Stomach (tissue), 9 donors: ENCODE results near the gene CDSN. TPM values are rescaled to one million over a fixed set of nuclear protein-coding genes. Genes with fewer than 3 reads are reported as not detected.

Source experiments
- DNase-seq, 2 donors: peaks; one replicate each; pipeline versions ENCODE4 v3.0.0 to v3.0.0-alpha.2; 2013 to 2019
- H3K27ac ChIP-seq, 5 donors: fragments of 200-600 bp in 4 of 5; sonication (generic) in 4 of 5; one replicate each; pipeline ENCODE4 v1.5.1; 2013 to 2019; ENCODE audit warnings: mild to moderate bottlenecking in 1 of 5, moderate library complexity in 1 of 5
- H3K27me3 ChIP-seq, 3 donors: fragments of 200-600 bp; sonication (generic); one replicate each; pipeline ENCODE4 v1.5.1; 2017 to 2019; ENCODE audit warnings: mixed run types in 1 of 3
- H3K36me3 ChIP-seq, 4 donors: fragments of 200-600 bp; sonication (generic); 1 replicate in 3 of 4; 2 replicates in 1 of 4; pipeline ENCODE4 v1.5.1; 2016 to 2019
- H3K4me1 ChIP-seq, 4 donors: fragments of 200-600 bp; sonication (generic); one replicate each; pipeline ENCODE4 v1.5.1; 2016 to 2019
- H3K4me3 ChIP-seq, 4 donors: fragments of 200-600 bp; sonication (generic) in 3 of 4; one replicate each; pipeline ENCODE4 v1.5.1; 2016 to 2019; ENCODE audit warnings: mild to moderate bottlenecking in 1 of 4
- H3K9me3 ChIP-seq, 4 donors: fragments of 200-600 bp; sonication (generic); one replicate each; pipeline ENCODE4 v1.5.1; 2016 to 2019
- CTCF ChIP-seq, 7 experiments: fragments of 450-650 bp in 4 of 7; fragments of 200-600 bp in 3 of 7; sonication (generic) in 3 of 7; IDR thresholded peaks; one replicate each; pipeline ENCODE4 v1.5.1; 2016 to 2019; ENCODE audit warnings: antibody characterized with exemption in 7 of 7, control low read depth in 2 of 7, mild to moderate bottlenecking in 1 of 7
- EP300 ChIP-seq: sonication (generic); formaldehyde crosslinking; IDR thresholded peaks from one replicate; pipeline ENCODE4 v1.6.1; 2017; ENCODE audit warnings: antibody characterized with exemption
- POLR2A ChIP-seq, 4 donors: fragments of 450-650 bp; IDR thresholded peaks; one replicate each; pipeline ENCODE4 v1.6.1; 2016; ENCODE audit warnings: antibody characterized with exemption in 4 of 4, control low read depth in 2 of 4, mild to moderate bottlenecking in 1 of 4, moderate library complexity in 1 of 4
- POLR2AphosphoS5 ChIP-seq, 3 donors: sonication (generic); formaldehyde crosslinking; IDR thresholded peaks; one replicate each; pipeline ENCODE4 v1.6.1; 2016; ENCODE audit warnings: antibody characterized with exemption in 3 of 3
- WGBS, 5 donors: extraction: QIAGEN DNeasy Blood & Tissue Kit in 3 of 5; methylation state at CpG; one replicate each; pipeline versions ENCODE4 v1.1.5 to v1.1.7; 2013 to 2018; 5-methylcytosine and 5-hydroxymethylcytosine counted together
- intact Hi-C: fragments of 100-400 bp; cut with DNase I; formaldehyde crosslinking; loops from one replicate; pipeline ENCODE4 v1.15.1; 2023; ENCODE audit warnings: low total_unique reads
- polyA plus RNA-seq, 3 donors: library from polyadenylated mRNA; stranded (reverse); fragments of 200-250 nt; gene quantifications; one replicate each; pipeline ENCODE4 v1.2.3, GENCODE V29; 2013
- total RNA-seq, 5 donors: library from RNA; depleted of rRNA; stranded (reverse); fragments of >200 nt; gene quantifications; one replicate each; pipeline versions ENCODE4 v1.1.0 to v1.2.3, GENCODE V29; 2014 to 2016
- donor health status: healthy with polysubstance abuse.
- donor health status: Bipolar disorder and iron deficiency.
- donor health status: healthy.

The CDSN gene
- total and polyA plus RNA-seq, 8 donors = 0.05 TPM; not detected in 7

- H3K27ac ChIP-seq = no peak overlapping the region
- intact Hi-C loops = no loop called here
- 67 to 84% (median 75%) methylated on average over 3 of the region's 3 CpGs for whole genome bisulfite sequencing, 5 donors
Measured at GRCh38 chr6:31131595-31131994, 11.3 kb upstream of the CDSN start.

GRCh38 chr6:31130751-31131150, 10.5 kb upstream of the CDSN start:
- no peak for TF ChIP-seq EP300
- TF ChIP-seq POLR2A (IDR thresholded peaks at IDR 0.05) = no peak
- TF ChIP-seq POLR2AphosphoS5 (IDR thresholded peaks at IDR 0.05) = no peak
- TF ChIP-seq CTCF (IDR thresholded peaks at IDR 0.05) = no peak
- WGBS, 5 donors = 90 to 99% (median 94%) methylated on average over 3 of the region's 3 CpGs
- Histone ChIP-seq H3K4me3 (no peak overlapping the region), H3K4me1 (peaks cover 4 to 16% (median 15%) of the 10 kb centered on the region in 4 donors), H3K36me3 (no peaks in the 10 kb centered on the region), H3K9me3 (no peaks in the 10 kb centered on the region), H3K27ac (no peak overlapping the region), H3K27me3 (no peaks in the 10 kb centered on the region)
- no peak for DNase-seq
- intact Hi-C loops = no loop called here

More at GRCh38 chr6:31131595-31131994, 11.3 kb upstream of the CDSN start:
- DNase-seq = no peak
- Histone ChIP-seq H3K36me3 (no peaks in the 10 kb centered on the region), H3K27me3 (no peaks in the 10 kb centered on the region), H3K9me3 (no peaks in the 10 kb centered on the region), H3K4me3 (no peak overlapping the region), H3K4me1 (peaks cover 0 to 12% (median 7%) of the 10 kb centered on the region in 4 donors)
- no peak for TF ChIP-seq POLR2A (IDR thresholded peaks at IDR 0.05)
- TF ChIP-seq EP300 = no peak
- TF ChIP-seq CTCF (IDR thresholded peaks at IDR 0.05) = no peak
- no peak for TF ChIP-seq POLR2AphosphoS5 (IDR thresholded peaks at IDR 0.05)

- intact Hi-C loops = no loop called here
- Histone ChIP-seq H3K27ac (no peak overlapping the region), H3K36me3 (no peaks in the 10 kb centered on the region), H3K4me3 (no peak overlapping the region), H3K27me3 (no peaks in the 10 kb centered on the region), H3K4me1 (peaks cover 12 to 25% (median 20%) of the 10 kb centered on the region in 4 donors), H3K9me3 (no peaks in the 10 kb centered on the region)
- WGBS, 5 donors = 37 to 54% (median 48%) methylated on average over 4 of the region's 4 CpGs
- no peak for DNase-seq
- no peak for TF ChIP-seq POLR2A (IDR thresholded peaks at IDR 0.05)
- TF ChIP-seq CTCF (IDR thresholded peaks at IDR 0.05) = no peak
- no peak for TF ChIP-seq EP300
- TF ChIP-seq POLR2AphosphoS5 (IDR thresholded peaks at IDR 0.05) = no peak
Measured at GRCh38 chr6:31129130-31129529, 8.9 kb upstream of the CDSN start.

GRCh38 chr6:31128093-31128676, 7.9 kb upstream of the CDSN start:
- DNase-seq = peak; percentile 84 to 85
- Histone ChIP-seq H3K9me3 (no peaks in the 10 kb centered on the region), H3K27me3 (no peaks in the 10 kb centered on the region), H3K36me3 (no peaks in the 10 kb centered on the region), H3K27ac (no peak overlapping the region), H3K4me1 (peaks cover 14 to 29% (median 22%) of the 10 kb centered on the region in 4 donors), H3K4me3 (no peak overlapping the region)
- 4 to 6% (median 5%) methylated on average over 8 of the region's 8 CpGs for WGBS, 5 donors
- TF ChIP-seq POLR2A (IDR thresholded peaks at IDR 0.05) = no peak
- TF ChIP-seq CTCF (IDR thresholded peaks at IDR 0.05) = peak in 5 of 7 experiments; percentile 41 to 86 (median 76)
- peak in 1 of 3 donors; percentile 13 for TF ChIP-seq POLR2AphosphoS5 (IDR thresholded peaks at IDR 0.05)
- TF ChIP-seq EP300 = no peak
- intact Hi-C loops = no loop called here
